Measurements from ENCODE around the gene INTS11. TPM values are rescaled to one million over a fixed set of nuclear protein-coding genes. Genes with fewer than 3 reads are reported as not detected.
A peak's percentile ranks its signal among the peaks of the same experiment; 100 is the strongest.

INTS11 gene
- total and polyA plus RNA-seq, 2 experiments from 2014 or later: 102 to 161 TPM

DNA sequence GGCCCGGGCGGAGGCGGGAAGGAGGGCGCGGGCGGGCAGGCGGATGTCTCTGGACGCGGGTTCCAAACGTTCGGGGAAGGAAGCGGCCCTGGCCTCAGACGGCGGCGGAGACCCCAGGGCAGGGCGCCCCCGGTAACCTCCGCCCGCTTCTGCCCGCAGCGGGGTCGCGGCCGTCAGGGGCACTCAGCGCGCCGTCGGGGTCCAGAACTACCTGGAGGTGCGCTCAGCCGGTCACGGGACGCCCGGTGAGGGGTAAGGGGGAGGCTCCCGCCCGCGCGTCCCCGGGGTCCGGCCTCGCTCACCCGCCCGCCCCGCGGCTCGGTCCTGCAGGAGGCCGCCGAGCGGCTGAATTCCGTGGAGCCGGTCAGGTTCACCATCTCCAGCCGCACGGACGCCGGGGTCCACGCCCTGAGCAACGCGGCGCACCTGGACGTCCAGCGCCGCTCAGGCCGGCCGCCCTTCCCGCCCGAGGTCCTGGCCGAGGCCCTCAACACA lies 15.7 kb downstream of the INTS11 start:
- H3K4me1 ChIP-seq (ENCODE audit: insufficient read depth): peaks cover 7% of the 10 kb centered on the region; the same call in 1 of the 2 replicates
- Mint-ChIP-seq H3K27ac (no peak overlapping the region; the same call in 1 of the 2 replicates), H3K9me3 (no peaks in the 10 kb centered on the region), H3K4me1 (peaks cover 20% of the 10 kb centered on the region; the same call in 2 of the 3 replicates), H3K36me3 (ENCODE audit: low read depth) (peaks cover 19% of the 10 kb centered on the region), H3K4me3 (peak overlapping the region; percentile 78), H3K27me3 (ENCODE audit: insufficient read depth, low read depth, poor library complexity) (peaks cover 20% of the 10 kb centered on the region)
- H3K4me3 ChIP-seq: peak overlapping the region; percentile 90
- ATAC-seq: peak; percentile 0; the same call in 2 of the 3 replicates
- H3K79me2 ChIP-seq (replicated peaks; ENCODE audit: insufficient read depth): peaks cover 5% of the 10 kb centered on the region; the same call in 1 of the 2 replicates
- peak overlapping the region; percentile 90 for H3K4me2 ChIP-seq
- TF ChIP-seq, protein P1, sequence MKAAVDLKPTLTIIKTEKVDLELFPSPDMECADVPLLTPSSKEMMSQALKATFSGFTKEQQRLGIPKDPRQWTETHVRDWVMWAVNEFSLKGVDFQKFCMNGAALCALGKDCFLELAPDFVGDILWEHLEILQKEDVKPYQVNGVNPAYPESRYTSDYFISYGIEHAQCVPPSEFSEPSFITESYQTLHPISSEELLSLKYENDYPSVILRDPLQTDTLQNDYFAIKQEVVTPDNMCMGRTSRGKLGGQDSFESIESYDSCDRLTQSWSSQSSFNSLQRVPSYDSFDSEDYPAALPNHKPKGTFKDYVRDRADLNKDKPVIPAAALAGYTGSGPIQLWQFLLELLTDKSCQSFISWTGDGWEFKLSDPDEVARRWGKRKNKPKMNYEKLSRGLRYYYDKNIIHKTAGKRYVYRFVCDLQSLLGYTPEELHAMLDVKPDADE (IDR thresholded peaks at IDR 0.05): no peak
- TF ChIP-seq, protein P2, sequence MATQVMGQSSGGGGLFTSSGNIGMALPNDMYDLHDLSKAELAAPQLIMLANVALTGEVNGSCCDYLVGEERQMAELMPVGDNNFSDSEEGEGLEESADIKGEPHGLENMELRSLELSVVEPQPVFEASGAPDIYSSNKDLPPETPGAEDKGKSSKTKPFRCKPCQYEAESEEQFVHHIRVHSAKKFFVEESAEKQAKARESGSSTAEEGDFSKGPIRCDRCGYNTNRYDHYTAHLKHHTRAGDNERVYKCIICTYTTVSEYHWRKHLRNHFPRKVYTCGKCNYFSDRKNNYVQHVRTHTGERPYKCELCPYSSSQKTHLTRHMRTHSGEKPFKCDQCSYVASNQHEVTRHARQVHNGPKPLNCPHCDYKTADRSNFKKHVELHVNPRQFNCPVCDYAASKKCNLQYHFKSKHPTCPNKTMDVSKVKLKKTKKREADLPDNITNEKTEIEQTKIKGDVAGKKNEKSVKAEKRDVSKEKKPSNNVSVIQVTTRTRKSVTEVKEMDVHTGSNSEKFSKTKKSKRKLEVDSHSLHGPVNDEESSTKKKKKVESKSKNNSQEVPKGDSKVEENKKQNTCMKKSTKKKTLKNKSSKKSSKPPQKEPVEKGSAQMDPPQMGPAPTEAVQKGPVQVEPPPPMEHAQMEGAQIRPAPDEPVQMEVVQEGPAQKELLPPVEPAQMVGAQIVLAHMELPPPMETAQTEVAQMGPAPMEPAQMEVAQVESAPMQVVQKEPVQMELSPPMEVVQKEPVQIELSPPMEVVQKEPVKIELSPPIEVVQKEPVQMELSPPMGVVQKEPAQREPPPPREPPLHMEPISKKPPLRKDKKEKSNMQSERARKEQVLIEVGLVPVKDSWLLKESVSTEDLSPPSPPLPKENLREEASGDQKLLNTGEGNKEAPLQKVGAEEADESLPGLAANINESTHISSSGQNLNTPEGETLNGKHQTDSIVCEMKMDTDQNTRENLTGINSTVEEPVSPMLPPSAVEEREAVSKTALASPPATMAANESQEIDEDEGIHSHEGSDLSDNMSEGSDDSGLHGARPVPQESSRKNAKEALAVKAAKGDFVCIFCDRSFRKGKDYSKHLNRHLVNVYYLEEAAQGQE (IDR thresholded peaks at IDR 0.05; ENCODE audit: unreplicated experiment): no peak
- TF ChIP-seq ZNF114 (CRISPR knock-in tag; IDR thresholded peaks at IDR 0.05): no peak
- no peak for TF ChIP-seq EZH2 (IDR thresholded peaks at IDR 0.05; ENCODE audit: low read depth, unreplicated experiment)
- TF ChIP-seq EZH2phosphoT487 (IDR thresholded peaks at IDR 0.05; ENCODE audit: unreplicated experiment): no peak
- TF ChIP-seq, protein P3, sequence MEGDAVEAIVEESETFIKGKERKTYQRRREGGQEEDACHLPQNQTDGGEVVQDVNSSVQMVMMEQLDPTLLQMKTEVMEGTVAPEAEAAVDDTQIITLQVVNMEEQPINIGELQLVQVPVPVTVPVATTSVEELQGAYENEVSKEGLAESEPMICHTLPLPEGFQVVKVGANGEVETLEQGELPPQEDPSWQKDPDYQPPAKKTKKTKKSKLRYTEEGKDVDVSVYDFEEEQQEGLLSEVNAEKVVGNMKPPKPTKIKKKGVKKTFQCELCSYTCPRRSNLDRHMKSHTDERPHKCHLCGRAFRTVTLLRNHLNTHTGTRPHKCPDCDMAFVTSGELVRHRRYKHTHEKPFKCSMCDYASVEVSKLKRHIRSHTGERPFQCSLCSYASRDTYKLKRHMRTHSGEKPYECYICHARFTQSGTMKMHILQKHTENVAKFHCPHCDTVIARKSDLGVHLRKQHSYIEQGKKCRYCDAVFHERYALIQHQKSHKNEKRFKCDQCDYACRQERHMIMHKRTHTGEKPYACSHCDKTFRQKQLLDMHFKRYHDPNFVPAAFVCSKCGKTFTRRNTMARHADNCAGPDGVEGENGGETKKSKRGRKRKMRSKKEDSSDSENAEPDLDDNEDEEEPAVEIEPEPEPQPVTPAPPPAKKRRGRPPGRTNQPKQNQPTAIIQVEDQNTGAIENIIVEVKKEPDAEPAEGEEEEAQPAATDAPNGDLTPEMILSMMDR (conservative IDR thresholded peaks at IDR 0.05; ENCODE audit: low read depth in 2 of 2): no peak
- TF ChIP-seq JUNB (IDR thresholded peaks at IDR 0.05; ENCODE audit: unreplicated experiment): no peak
- no peak for TF ChIP-seq STAT1 (IDR thresholded peaks at IDR 0.05; ENCODE audit: unreplicated experiment)
- TF ChIP-seq CREB1 (CRISPR knock-in tag; IDR thresholded peaks at IDR 0.05; ENCODE audit: low read depth): no peak
- no peak for TF ChIP-seq ZNF331 (CRISPR knock-in tag; IDR thresholded peaks at IDR 0.05; ENCODE audit: low read depth)
- TF ChIP-seq, protein P4, sequence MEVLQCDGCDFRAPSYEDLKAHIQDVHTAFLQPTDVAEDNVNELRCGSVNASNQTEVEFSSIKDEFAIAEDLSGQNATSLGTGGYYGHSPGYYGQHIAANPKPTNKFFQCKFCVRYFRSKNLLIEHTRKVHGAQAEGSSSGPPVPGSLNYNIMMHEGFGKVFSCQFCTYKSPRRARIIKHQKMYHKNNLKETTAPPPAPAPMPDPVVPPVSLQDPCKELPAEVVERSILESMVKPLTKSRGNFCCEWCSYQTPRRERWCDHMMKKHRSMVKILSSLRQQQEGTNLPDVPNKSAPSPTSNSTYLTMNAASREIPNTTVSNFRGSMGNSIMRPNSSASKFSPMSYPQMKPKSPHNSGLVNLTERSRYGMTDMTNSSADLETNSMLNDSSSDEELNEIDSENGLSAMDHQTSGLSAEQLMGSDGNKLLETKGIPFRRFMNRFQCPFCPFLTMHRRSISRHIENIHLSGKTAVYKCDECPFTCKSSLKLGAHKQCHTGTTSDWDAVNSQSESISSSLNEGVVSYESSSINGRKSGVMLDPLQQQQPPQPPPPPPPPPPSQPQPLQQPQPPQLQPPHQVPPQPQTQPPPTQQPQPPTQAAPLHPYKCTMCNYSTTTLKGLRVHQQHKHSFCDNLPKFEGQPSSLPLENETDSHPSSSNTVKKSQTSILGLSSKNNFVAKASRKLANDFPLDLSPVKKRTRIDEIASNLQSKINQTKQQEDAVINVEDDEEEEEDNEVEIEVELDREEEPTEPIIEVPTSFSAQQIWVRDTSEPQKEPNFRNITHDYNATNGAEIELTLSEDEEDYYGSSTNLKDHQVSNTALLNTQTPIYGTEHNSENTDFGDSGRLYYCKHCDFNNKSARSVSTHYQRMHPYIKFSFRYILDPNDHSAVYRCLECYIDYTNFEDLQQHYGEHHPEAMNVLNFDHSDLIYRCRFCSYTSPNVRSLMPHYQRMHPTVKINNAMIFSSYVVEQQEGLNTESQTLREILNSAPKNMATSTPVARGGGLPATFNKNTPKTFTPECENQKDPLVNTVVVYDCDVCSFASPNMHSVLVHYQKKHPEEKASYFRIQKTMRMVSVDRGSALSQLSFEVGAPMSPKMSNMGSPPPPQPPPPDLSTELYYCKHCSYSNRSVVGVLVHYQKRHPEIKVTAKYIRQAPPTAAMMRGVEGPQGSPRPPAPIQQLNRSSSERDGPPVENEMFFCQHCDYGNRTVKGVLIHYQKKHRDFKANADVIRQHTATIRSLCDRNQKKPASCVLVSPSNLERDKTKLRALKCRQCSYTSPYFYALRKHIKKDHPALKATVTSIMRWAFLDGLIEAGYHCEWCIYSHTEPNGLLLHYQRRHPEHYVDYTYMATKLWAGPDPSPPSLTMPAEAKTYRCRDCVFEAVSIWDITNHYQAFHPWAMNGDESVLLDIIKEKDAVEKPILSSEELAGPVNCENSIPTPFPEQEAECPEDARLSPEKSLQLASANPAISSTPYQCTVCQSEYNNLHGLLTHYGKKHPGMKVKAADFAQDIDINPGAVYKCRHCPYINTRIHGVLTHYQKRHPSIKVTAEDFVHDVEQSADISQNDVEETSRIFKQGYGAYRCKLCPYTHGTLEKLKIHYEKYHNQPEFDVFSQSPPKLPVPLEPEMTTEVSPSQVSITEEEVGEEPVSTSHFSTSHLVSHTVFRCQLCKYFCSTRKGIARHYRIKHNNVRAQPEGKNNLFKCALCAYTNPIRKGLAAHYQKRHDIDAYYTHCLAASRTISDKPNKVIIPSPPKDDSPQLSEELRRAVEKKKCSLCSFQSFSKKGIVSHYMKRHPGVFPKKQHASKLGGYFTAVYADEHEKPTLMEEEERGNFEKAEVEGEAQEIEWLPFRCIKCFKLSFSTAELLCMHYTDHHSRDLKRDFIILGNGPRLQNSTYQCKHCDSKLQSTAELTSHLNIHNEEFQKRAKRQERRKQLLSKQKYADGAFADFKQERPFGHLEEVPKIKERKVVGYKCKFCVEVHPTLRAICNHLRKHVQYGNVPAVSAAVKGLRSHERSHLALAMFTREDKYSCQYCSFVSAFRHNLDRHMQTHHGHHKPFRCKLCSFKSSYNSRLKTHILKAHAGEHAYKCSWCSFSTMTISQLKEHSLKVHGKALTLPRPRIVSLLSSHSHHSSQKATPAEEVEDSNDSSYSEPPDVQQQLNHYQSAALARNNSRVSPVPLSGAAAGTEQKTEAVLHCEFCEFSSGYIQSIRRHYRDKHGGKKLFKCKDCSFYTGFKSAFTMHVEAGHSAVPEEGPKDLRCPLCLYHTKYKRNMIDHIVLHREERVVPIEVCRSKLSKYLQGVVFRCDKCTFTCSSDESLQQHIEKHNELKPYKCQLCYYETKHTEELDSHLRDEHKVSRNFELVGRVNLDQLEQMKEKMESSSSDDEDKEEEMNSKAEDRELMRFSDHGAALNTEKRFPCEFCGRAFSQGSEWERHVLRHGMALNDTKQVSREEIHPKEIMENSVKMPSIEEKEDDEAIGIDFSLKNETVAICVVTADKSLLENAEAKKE (CRISPR knock-in tag; IDR thresholded peaks at IDR 0.05): no peak
- TF ChIP-seq NANOG (IDR thresholded peaks at IDR 0.05; ENCODE audit: borderline replicate concordance): no peak
- no peak overlapping the region for H3K27ac ChIP-seq (ENCODE audit: low read depth)
- no peak for DNase-seq (ENCODE audit: low spot score)
- no peaks in the 10 kb centered on the region for H3K9me2 ChIP-seq (ENCODE audit: insufficient read depth)
- H3F3A ChIP-seq (replicated peaks; ENCODE audit: low read depth): peaks cover 11% of the 10 kb centered on the region; the same call in 1 of the 2 replicates
- H2AFZ ChIP-seq: no peak overlapping the region
- H4K20me1 ChIP-seq (replicated peaks; ENCODE audit: insufficient read depth): peaks cover 3% of the 10 kb centered on the region; the same call in 1 of the 2 replicates
- peaks cover 8% of the 10 kb centered on the region; the same call in 1 of the 2 replicates for H3K36me3 ChIP-seq (ENCODE audit: insufficient read depth)
- no peaks in the 10 kb centered on the region for H3K27me3 ChIP-seq (ENCODE audit: insufficient read depth)

All from GM23338 (cell line).